HepG2 (cell line): ENCODE results near the gene EGLN2. TPM values are rescaled to one million over a fixed set of nuclear protein-coding genes. Genes with fewer than 3 reads are reported as not detected.

ENCODE experiments used
- ATAC-seq: fragments of 200-7000 bp; cut with Tn5 transposase; 3 replicates; pipeline ENCODE4 v1.9.1; 2020; ENCODE audit warnings: mild to moderate bottlenecking, moderate library complexity
- BruUV-seq: library from RNA; stranded (reverse); fragments of 400-500 nt; replicated peaks from 2 replicates; lab custom pipeline; 2021; lab: Mats Ljungman, UMichigan
- CTCF ChIA-PET: fragments of 300-600 bp; formaldehyde crosslinking; extraction: SDS; loops from one replicate; lab custom pipeline; 2021; ENCODE audit warnings: low total read pairs, inconsistent platforms, low intra/inter-chr PET ratio; lab: Yijun Ruan, JAX
- POLR2A ChIA-PET: fragments of 350-600 bp; sonication (Branson Sonifier 250); formaldehyde crosslinking; loops from one replicate; lab custom pipeline; 2020; ENCODE audit warnings: antibody characterized with exemption, inconsistent platforms; lab: Yijun Ruan, JAX
- DNase-seq: peaks from one replicate; pipeline ENCODE4 v3.0.0-alpha.2; 2015; ENCODE audit warnings: low spot score
- FAIRE-seq: peaks from 3 replicates; lab custom pipeline; 2011; peaks lifted over from hg19 to GRCh38; lab: Jason Lieb, UNC
- H2AFZ ChIP-seq: one replicate; pipeline ENCODE4 v1.6.1; 2011; ENCODE audit warnings: low read length, inconsistent platforms
- H3K27ac ChIP-seq: fragments of 300-600 bp; 3 replicates; pipeline ENCODE4 v1.8.0; 2011; ENCODE audit warnings: mixed run types, mild to moderate bottlenecking, mixed read lengths, low read length, inconsistent platforms; ENCODE audit not compliant: insufficient read depth; ENCODE audit errors: extremely low read length
- H3K27me3 ChIP-seq, 2 experiments: fragments of 200-600 bp in 1 of 2; 2 replicates in 1 of 2; 3 replicates in 1 of 2; pipeline versions ENCODE4 v1.6.0 to v1.8.0; 2011; ENCODE audit warnings: low read length in 2 of 2, mild to moderate bottlenecking in 2 of 2, moderate library complexity in 2 of 2, inconsistent platforms in 1 of 2; ENCODE audit not compliant: insufficient read depth in 2 of 2, control insufficient read depth in 1 of 2
- H3K36me3 ChIP-seq, 2 experiments: fragments of 200-600 bp in 1 of 2; replicated peaks in 1 of 2; 2 replicates in 1 of 2; 3 replicates in 1 of 2; pipeline versions ENCODE4 v1.5.1 to v1.8.0; 2011; ENCODE audit warnings: low read length in 2 of 2, inconsistent platforms in 1 of 2; ENCODE audit not compliant: insufficient read depth in 2 of 2, control insufficient read depth in 1 of 2
- H3K4me1 ChIP-seq: 2 replicates; pipeline ENCODE4 v1.5.1; 2012; ENCODE audit warnings: low read length, inconsistent platforms; ENCODE audit not compliant: insufficient read depth
- H3K4me2 ChIP-seq: 2 replicates; pipeline ENCODE4 v1.6.0; 2011; ENCODE audit warnings: low read depth, low read length, inconsistent platforms
- H3K4me3 ChIP-seq, 3 experiments: fragments of 200-600 bp in 1 of 3; sonication (generic), shearing (Covaris generic) in 1 of 3; replicated peaks in 1 of 3; 2 replicates each; pipeline ENCODE4 v1.5.1; 2011 to 2016; ENCODE audit warnings: low read length in 3 of 3, inconsistent platforms in 2 of 3, low read depth in 2 of 3, mild to moderate bottlenecking in 2 of 3, control low read depth in 1 of 3, mixed read lengths in 1 of 3; ENCODE audit not compliant: insufficient read depth in 1 of 3
- H3K79me2 ChIP-seq: one replicate; pipeline ENCODE4 v1.6.1; 2011; ENCODE audit warnings: low read length, inconsistent platforms; ENCODE audit not compliant: insufficient read depth
- H3K9ac ChIP-seq: 2 replicates; pipeline ENCODE4 v1.6.0; 2011; ENCODE audit warnings: mild to moderate bottlenecking, low read depth, low read length, inconsistent platforms; ENCODE audit not compliant: insufficient read depth
- H3K9me3 ChIP-seq: 2 replicates; pipeline ENCODE4 v1.5.1; 2012; ENCODE audit warnings: mild to moderate bottlenecking, low read length
- H4K20me1 ChIP-seq: 2 replicates; pipeline ENCODE4 v1.6.0; 2011; ENCODE audit warnings: inconsistent platforms, mild to moderate bottlenecking, low read length, moderate library complexity; ENCODE audit not compliant: insufficient read depth
- CCAR2 ChIP-seq: fragments of 200-400 bp; formaldehyde crosslinking; optimal IDR thresholded peaks from 2 replicates; pipeline ENCODE3; 2018; ENCODE audit warnings: low read depth, mild to moderate bottlenecking, low read length, moderate library complexity
- DMAP1 ChIP-seq: IDR thresholded peaks from 2 replicates; pipeline ENCODE4 v1.6.1; 2016
- GLMP ChIP-seq: sonication (generic); formaldehyde crosslinking; IDR thresholded peaks from 2 replicates; pipeline ENCODE4 v1.9.0; 2021; ENCODE audit warnings: missing genetic modification reagents, mild to moderate bottlenecking, borderline replicate concordance
- ISL2 ChIP-seq: sonication (generic); formaldehyde crosslinking; IDR thresholded peaks from 2 replicates; pipeline ENCODE4 v1.5.0; 2020; ENCODE audit warnings: missing genetic modification reagents
- MED1 ChIP-seq: sonication (generic); formaldehyde crosslinking; IDR thresholded peaks from 2 replicates; pipeline ENCODE4 v1.4.0; 2020; ENCODE audit warnings: missing genetic modification reagents
- NPAS2 ChIP-seq: sonication (generic); formaldehyde crosslinking; IDR thresholded peaks from 2 replicates; pipeline ENCODE4 v1.8.0; 2022; ENCODE audit warnings: mild to moderate bottlenecking, missing genetic modification reagents, borderline replicate concordance
- PRPF4 ChIP-seq: fragments of 200-400 bp; formaldehyde crosslinking; IDR thresholded peaks from 2 replicates; pipeline ENCODE4 v1.6.1; 2016; ENCODE audit warnings: low read length, low read depth; ENCODE audit not compliant: poor library complexity, severe bottlenecking
- SPEN ChIP-seq: sonication (generic); formaldehyde crosslinking; IDR thresholded peaks from 2 replicates; pipeline ENCODE4 v1.5.1; 2020; ENCODE audit warnings: low read depth, mild to moderate bottlenecking, missing genetic modification reagents
- ZFP1 ChIP-seq: IDR thresholded peaks from 2 replicates; pipeline ENCODE4 v1.6.1; 2016
- ZNF17 ChIP-seq: sonication (generic); formaldehyde crosslinking; IDR thresholded peaks from 2 replicates; pipeline ENCODE4 v1.5.0; 2020; ENCODE audit warnings: mild to moderate bottlenecking, missing genetic modification reagents
- ZNF33B ChIP-seq: sonication (generic); formaldehyde crosslinking; IDR thresholded peaks from 2 replicates; pipeline ENCODE4 v1.5.1; 2020; ENCODE audit warnings: mild to moderate bottlenecking, missing genetic modification reagents
- ZNF343 ChIP-seq: sonication (generic); formaldehyde crosslinking; IDR thresholded peaks from 2 replicates; pipeline ENCODE4 v1.4.0; 2020; ENCODE audit warnings: mild to moderate bottlenecking, missing genetic modification reagents
- ZNF468 ChIP-seq: sonication (generic); formaldehyde crosslinking; IDR thresholded peaks from 2 replicates; pipeline ENCODE4 v1.8.0; 2022; ENCODE audit warnings: mild to moderate bottlenecking, moderate library complexity, missing genetic modification reagents
- ZNF792 ChIP-seq: IDR thresholded peaks from 2 replicates; pipeline ENCODE4 v1.6.1; 2016
- WGBS: methylation state at CpG from one replicate; pipeline ENCODE4 v1.1.6; 2017; ENCODE audit warnings: low lambda C conversion rate; 5-methylcytosine and 5-hydroxymethylcytosine counted together
- in situ Hi-C: cut with HindIII; loops from 2 replicates; pipeline ENCODE4 v1.10.0; 2017; ENCODE audit warnings: low pct_unique_long_range_greater_than_20kb; ENCODE audit not compliant: extremely low pct_ligation_motif_present
- intact Hi-C: fragments of 100-400 bp; cut with micrococcal nuclease; formaldehyde crosslinking; loops from one replicate; pipeline ENCODE4 v1.10.0; 2022; ENCODE audit not compliant: unreplicated experiment
- polyA plus RNA-seq, 8 experiments: library from polyadenylated mRNA; depleted of rRNA in 3 of 8; stranded (reverse) in 7 of 8; unstranded in 1 of 8; fragments of >200 nt; fragmentation: Illumina TruSeq in 4 of 8; extraction: Trizol in 4 of 8; gene quantifications; 2 replicates each; pipeline versions ENCODE4 v1.2.1 to v1.2.3, GENCODE V29; 2011 to 2016; ENCODE audit warnings: low read depth in 4 of 8, missing spikeins in 1 of 8, mixed read lengths in 1 of 8; ENCODE audit not compliant: insufficient read depth in 1 of 8
- total RNA-seq, 5 experiments: library from RNA; depleted of rRNA; stranded (reverse); fragments of >200 nt; fragmentation: Illumina TruSeq; extraction: Trizol; gene quantifications; 2 replicates each; pipeline ENCODE4 v1.2.3, GENCODE V29; 2016; ENCODE audit warnings: low read depth in 1 of 5
- TF ChIP-seq, protein P1 (sequence below): sonication (generic); formaldehyde crosslinking; IDR thresholded peaks from 2 replicates; pipeline ENCODE4 v1.4.0; 2020; ENCODE audit warnings: low read depth, mild to moderate bottlenecking, missing genetic modification reagents

EGLN2 gene
- total and polyA plus RNA-seq, 2 of the 13 experiments (the other 11 are each of a cell fraction or from before 2014, with no cell fraction given), result 16.5 to 40.8 TPM

- H2AFZ ChIP-seq, result no peak overlapping the region
- no peak for FAIRE-seq
- no peak overlapping the region for H3K27ac ChIP-seq
- in situ Hi-C loops (no loop called here), intact Hi-C loops (no loop called here)
- WGBS, result 80% methylated on average over 6 of the region's 10 CpGs
- no peak overlapping the region for H3K4me2 ChIP-seq
- no peak overlapping the region for H3K4me3 ChIP-seq
- no peak for ATAC-seq
- no peak overlapping the region for H3K9ac ChIP-seq
- no peaks in the 10 kb centered on the region; a peak in 1 of 5 replicates for H3K27me3 ChIP-seq
- no peaks in the 10 kb centered on the region for H3K9me3 ChIP-seq
- TF ChIP-seq ISL2 (CRISPR knock-in tag), result no peak
- no peak for TF ChIP-seq MED1
- TF ChIP-seq ZFP1, result no peak
- no peak for TF ChIP-seq ZNF33B (CRISPR knock-in tag)
- no peak for TF ChIP-seq CCAR2
- no peak for TF ChIP-seq NPAS2
- TF ChIP-seq ZNF17 (CRISPR knock-in tag), result no peak
- TF ChIP-seq GLMP (CRISPR knock-in tag), result no peak
- DNase-seq, result no peak
- BruUV-seq, result no TSS peak
- H4K20me1 ChIP-seq, result no peaks in the 10 kb centered on the region
- CTCF ChIA-PET, result no interaction called here
- H3K4me1 ChIP-seq, result peaks cover 35% of the 10 kb centered on the region
- no peaks in the 10 kb centered on the region for H3K36me3 ChIP-seq
- POLR2A ChIA-PET, result interaction anchor here (1.4 kb wide), 1 partner anchor 25 kb away, joined by 4 read pairs; the partner anchor contains the start of genes ACTMAP and SNRPA
- no peaks in the 10 kb centered on the region for H3K79me2 ChIP-seq
Observed at GRCh38 chr19:40775632-40776022, 23.4 kb upstream of the EGLN2 start.

- H3K27me3 ChIP-seq, result no peaks in the 10 kb centered on the region; a peak in 1 of 5 replicates
- H4K20me1 ChIP-seq, result no peaks in the 10 kb centered on the region
- no peaks in the 10 kb centered on the region for H3K9me3 ChIP-seq
- 75% methylated on average over 7 of the region's 7 CpGs for WGBS
- H3K36me3 ChIP-seq, result no peaks in the 10 kb centered on the region
- no peak overlapping the region for H2AFZ ChIP-seq
- peaks cover 31% of the 10 kb centered on the region for H3K4me1 ChIP-seq
- no peak overlapping the region for H3K27ac ChIP-seq
- FAIRE-seq, result no peak
- H3K4me2 ChIP-seq, result peak overlapping the region; percentile 95; the same call in 1 of the 2 replicates
- ChIA-PET CTCF (no interaction called here), POLR2A (interaction anchor here (1.4 to 4.1 kb wide), 8 partner anchors 10 to 60 kb away, joined by 4 to 90 read pairs (median 24); partner anchors contain the start of genes ACTMAP, COQ8B, EGLN2 and ITPKC)
- H3K4me3 ChIP-seq, result no peak overlapping the region
- DNase-seq, result no peak
- no peak for ATAC-seq
- BruUV-seq, result no TSS peak
- no peak overlapping the region for H3K9ac ChIP-seq
- intact Hi-C loops (no loop called here), in situ Hi-C loops (no loop called here)
- no peaks in the 10 kb centered on the region for H3K79me2 ChIP-seq
- TF ChIP-seq ZNF343 (CRISPR knock-in tag) (no peak), ZNF792 (CRISPR knock-in tag) (no peak), SPEN (CRISPR knock-in tag) (no peak), ZNF468 (CRISPR knock-in tag) (no peak), DMAP1 (CRISPR knock-in tag) (no peak), PRPF4 (no peak)
- TF ChIP-seq, protein P1, sequence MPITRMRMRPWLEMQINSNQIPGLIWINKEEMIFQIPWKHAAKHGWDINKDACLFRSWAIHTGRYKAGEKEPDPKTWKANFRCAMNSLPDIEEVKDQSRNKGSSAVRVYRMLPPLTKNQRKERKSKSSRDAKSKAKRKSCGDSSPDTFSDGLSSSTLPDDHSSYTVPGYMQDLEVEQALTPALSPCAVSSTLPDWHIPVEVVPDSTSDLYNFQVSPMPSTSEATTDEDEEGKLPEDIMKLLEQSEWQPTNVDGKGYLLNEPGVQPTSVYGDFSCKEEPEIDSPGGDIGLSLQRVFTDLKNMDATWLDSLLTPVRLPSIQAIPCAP (CRISPR knock-in tag), result no peak
Observed at GRCh38 chr19:40776364-40776763, 22.6 kb upstream of the EGLN2 start.
